ENCODE measurements around the gene LAT.

- TF ChIP-seq EZH2phosphoT487 (IDR thresholded peaks at IDR 0.05; ENCODE audit: insufficient read depth, low read depth) (no peak), EZH2 (IDR thresholded peaks at IDR 0.05; ENCODE audit: insufficient read depth, poor library complexity, severe bottlenecking) (no peak)
Observed at GRCh38 chr16:29007730-29008593, 23.1 kb downstream of the LAT start.
